Measurements from ENCODE around the gene GARIN3. TPM values are rescaled to one million over a fixed set of nuclear protein-coding genes. Genes with fewer than 3 reads are reported as not detected.

The GARIN3 gene
- total RNA-seq, 1 experiment from 2014 or later, result not detected

DNA sequence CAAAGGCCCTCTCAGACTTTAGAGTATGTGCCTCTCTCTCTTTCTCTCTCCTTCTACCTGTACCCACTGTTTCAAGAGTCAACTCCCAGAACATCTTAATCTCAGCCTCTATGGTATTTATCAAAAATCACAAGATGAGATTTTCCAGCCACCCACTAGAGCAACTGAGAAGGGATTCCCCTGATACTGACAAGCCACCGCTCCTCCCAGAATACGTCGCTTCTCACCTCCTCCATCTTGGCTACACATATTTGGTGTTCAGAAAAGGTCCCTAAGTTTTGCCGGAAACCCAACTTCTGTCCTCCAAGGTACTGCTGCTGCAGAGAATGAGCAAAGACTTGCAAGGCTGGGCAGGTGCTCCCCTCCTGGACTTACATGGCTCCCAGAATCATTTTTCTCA is 6.1 kb downstream of the GARIN3 start:
- Histone ChIP-seq H3K4me2 (ENCODE audit: insufficient read depth, insufficient read length, low read length) (no peak overlapping the region), H2BK12ac (ENCODE audit: insufficient read length, low read depth, low read length) (no peak overlapping the region), H3K9ac (ENCODE audit: extremely low read depth, insufficient read length, low read length) (no peak overlapping the region), H2AFZ (ENCODE audit: low read length) (no peak overlapping the region), H2BK15ac (ENCODE audit: low read depth, low read length) (no peak overlapping the region), H3K27ac (ENCODE audit: insufficient read length, low read depth, low read length) (no peak overlapping the region), H3K23ac (ENCODE audit: insufficient read length, low read depth, low read length) (no peak overlapping the region), H3K4me1 (ENCODE audit: insufficient read depth, low read length) (no peaks in the 10 kb centered on the region), H2BK120ac (ENCODE audit: low read depth, low read length, poor library complexity, severe bottlenecking) (no peak overlapping the region), H4K20me1 (ENCODE audit: control insufficient read depth, insufficient read depth, insufficient read length) (no peaks in the 10 kb centered on the region), H2AK5ac (ENCODE audit: insufficient read length, low read length) (no peak overlapping the region), H3K9me3 (ENCODE audit: control insufficient read depth, low read depth, low read length) (no peaks in the 10 kb centered on the region), H3K23me2 (ENCODE audit: insufficient read length, low read depth, low read length, poor library complexity, severe bottlenecking) (no peaks in the 10 kb centered on the region), H4K8ac (replicated peaks; ENCODE audit: insufficient read length, low read depth, low read length) (no peak overlapping the region), H2BK20ac (ENCODE audit: low read depth, low read length, poor library complexity, severe bottlenecking) (no peak overlapping the region), H3K27me3 (ENCODE audit: insufficient read depth, low read length) (no peaks in the 10 kb centered on the region), H3K79me1 (ENCODE audit: insufficient read depth, low read depth, low read length, poor library complexity, severe bottlenecking) (no peaks in the 10 kb centered on the region), H3K18ac (ENCODE audit: insufficient read length, low read depth, low read length) (no peak overlapping the region), H3K79me2 (ENCODE audit: insufficient read depth, low read length) (no peaks in the 10 kb centered on the region), H4K5ac (ENCODE audit: insufficient read length, low read depth, low read length) (no peak overlapping the region), H2BK5ac (ENCODE audit: insufficient read length, low read length) (no peak overlapping the region), H3T11ph (ENCODE audit: low read length) (no peak overlapping the region), H3K14ac (ENCODE audit: insufficient read depth, low read length) (no peak overlapping the region; the same call in 1 of the 2 replicates), H3K4ac (ENCODE audit: low read depth, low read length) (no peak overlapping the region), H3K56ac (ENCODE audit: insufficient read length, low read depth, low read length) (no peak overlapping the region), H4K91ac (ENCODE audit: insufficient read length, low read depth, low read length) (no peak overlapping the region)
- DNase-seq, result no peak
- no peak overlapping the region; a peak in 1 of 7 replicates for H3K27ac Mint-ChIP-seq
- WGBS (ENCODE audit: extremely low coverage, insufficient read length, low lambda C conversion rate), result no CpG with 5 or more reads among the region's 4 CpGs
- H3K36me3 Mint-ChIP-seq (ENCODE audit: insufficient read depth in 1 of 3, low read depth in 3 of 3), result no peaks in the 10 kb centered on the region
- no peaks in the 10 kb centered on the region; the same call in none of the 2 replicates for H3K27me3 Mint-ChIP-seq (ENCODE audit: low read depth)
- H3K4me1 Mint-ChIP-seq, result no peaks in the 10 kb centered on the region
- no peaks in the 10 kb centered on the region for H3K9me3 Mint-ChIP-seq
- TF ChIP-seq, protein P1, sequence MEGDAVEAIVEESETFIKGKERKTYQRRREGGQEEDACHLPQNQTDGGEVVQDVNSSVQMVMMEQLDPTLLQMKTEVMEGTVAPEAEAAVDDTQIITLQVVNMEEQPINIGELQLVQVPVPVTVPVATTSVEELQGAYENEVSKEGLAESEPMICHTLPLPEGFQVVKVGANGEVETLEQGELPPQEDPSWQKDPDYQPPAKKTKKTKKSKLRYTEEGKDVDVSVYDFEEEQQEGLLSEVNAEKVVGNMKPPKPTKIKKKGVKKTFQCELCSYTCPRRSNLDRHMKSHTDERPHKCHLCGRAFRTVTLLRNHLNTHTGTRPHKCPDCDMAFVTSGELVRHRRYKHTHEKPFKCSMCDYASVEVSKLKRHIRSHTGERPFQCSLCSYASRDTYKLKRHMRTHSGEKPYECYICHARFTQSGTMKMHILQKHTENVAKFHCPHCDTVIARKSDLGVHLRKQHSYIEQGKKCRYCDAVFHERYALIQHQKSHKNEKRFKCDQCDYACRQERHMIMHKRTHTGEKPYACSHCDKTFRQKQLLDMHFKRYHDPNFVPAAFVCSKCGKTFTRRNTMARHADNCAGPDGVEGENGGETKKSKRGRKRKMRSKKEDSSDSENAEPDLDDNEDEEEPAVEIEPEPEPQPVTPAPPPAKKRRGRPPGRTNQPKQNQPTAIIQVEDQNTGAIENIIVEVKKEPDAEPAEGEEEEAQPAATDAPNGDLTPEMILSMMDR (conservative IDR thresholded peaks at IDR 0.05), result no peak
- H3K4me3 Mint-ChIP-seq, result no peak overlapping the region

Data from H9 (cell line).